SK-N-SH treated with all-trans-retinoic acid at 6 μM for 48 hours (cell line): Measurements from ENCODE around the gene KIF2A.

ENCODE experiments used
- ARNTL ChIP-seq: fragments of 450-650 bp; formaldehyde crosslinking; IDR thresholded peaks from 2 replicates; pipeline ENCODE4 v1.5.0; 2020; ENCODE audit warnings: low read depth, mild to moderate bottlenecking, moderate library complexity, borderline replicate concordance
- TCF4 ChIP-seq: fragments of 250-450 bp; sonication (Bioruptor Pico); IDR thresholded peaks from 2 replicates; pipeline ENCODE4 v1.8.0; 2021; ENCODE audit warnings: mild to moderate bottlenecking, moderate library complexity, borderline replicate concordance
- ZFP3 ChIP-seq: fragments of 250-450 bp; sonication (Bioruptor Pico); IDR thresholded peaks from 2 replicates; pipeline ENCODE4 v1.5.0; 2020; ENCODE audit warnings: mild to moderate bottlenecking, moderate library complexity
- ZFP30 ChIP-seq: fragments of 450-650 bp; formaldehyde crosslinking; IDR thresholded peaks from 2 replicates; pipeline ENCODE4 v1.5.0; 2022; ENCODE audit warnings: mild to moderate bottlenecking, moderate library complexity
- ZNF565 ChIP-seq: fragments of 450-650 bp; formaldehyde crosslinking; conservative IDR thresholded peaks from 2 replicates; pipeline ENCODE4 v1.5.0; 2020; ENCODE audit warnings: low read depth, mild to moderate bottlenecking, moderate library complexity
- TF ChIP-seq, protein P1 (sequence below): fragments of 250-450 bp; sonication (Bioruptor Pico); IDR thresholded peaks from 2 replicates; pipeline ENCODE4 v1.8.0; 2021; ENCODE audit warnings: low read depth, mild to moderate bottlenecking, moderate library complexity, borderline replicate concordance
- TF ChIP-seq, protein P2 (sequence below): fragments of 250-450 bp; sonication (Bioruptor Pico); IDR thresholded peaks from 2 replicates; pipeline ENCODE4 v1.8.0; 2020; ENCODE audit warnings: mild to moderate bottlenecking, moderate library complexity, borderline replicate concordance
- TF ChIP-seq, protein P3 (sequence below): fragments of 250-450 bp; sonication (Bioruptor Pico); IDR thresholded peaks from 2 replicates; pipeline ENCODE4 v1.5.0; 2020; ENCODE audit warnings: mild to moderate bottlenecking, moderate library complexity

DNA sequence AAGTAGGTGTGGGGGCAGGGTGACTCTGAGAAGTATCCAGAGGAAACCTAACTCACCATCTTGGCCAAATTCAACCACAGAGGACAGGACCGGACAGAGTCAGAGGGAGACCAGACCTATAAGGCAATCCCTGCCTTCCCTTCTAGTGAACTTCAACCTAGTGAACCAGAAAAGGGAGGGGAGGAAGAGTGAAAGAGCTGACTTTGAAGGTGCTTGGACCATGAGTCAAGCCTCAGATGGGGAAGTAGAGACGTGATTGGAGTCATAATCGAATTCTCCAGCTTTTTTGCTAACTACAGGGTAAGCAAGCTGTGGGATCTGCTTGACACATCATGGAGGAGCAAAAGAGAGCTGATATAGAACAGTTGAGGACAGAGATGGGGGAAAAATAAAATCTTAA, 18.8 kb upstream of the KIF2A start:
- no peak for TF ChIP-seq ZFP30 (CRISPR knock-in tag)
- TF ChIP-seq, protein P1, sequence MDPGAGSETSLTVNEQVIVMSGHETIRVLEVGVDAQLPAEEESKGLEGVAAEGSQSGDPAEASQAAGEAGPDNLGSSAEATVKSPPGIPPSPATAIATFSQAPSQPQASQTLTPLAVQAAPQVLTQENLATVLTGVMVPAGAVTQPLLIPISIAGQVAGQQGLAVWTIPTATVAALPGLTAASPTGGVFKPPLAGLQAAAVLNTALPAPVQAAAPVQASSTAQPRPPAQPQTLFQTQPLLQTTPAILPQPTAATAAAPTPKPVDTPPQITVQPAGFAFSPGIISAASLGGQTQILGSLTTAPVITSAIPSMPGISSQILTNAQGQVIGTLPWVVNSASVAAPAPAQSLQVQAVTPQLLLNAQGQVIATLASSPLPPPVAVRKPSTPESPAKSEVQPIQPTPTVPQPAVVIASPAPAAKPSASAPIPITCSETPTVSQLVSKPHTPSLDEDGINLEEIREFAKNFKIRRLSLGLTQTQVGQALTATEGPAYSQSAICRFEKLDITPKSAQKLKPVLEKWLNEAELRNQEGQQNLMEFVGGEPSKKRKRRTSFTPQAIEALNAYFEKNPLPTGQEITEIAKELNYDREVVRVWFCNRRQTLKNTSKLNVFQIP (CRISPR knock-in tag) = no peak
- no peak for TF ChIP-seq ZFP3
- TF ChIP-seq, protein P2, sequence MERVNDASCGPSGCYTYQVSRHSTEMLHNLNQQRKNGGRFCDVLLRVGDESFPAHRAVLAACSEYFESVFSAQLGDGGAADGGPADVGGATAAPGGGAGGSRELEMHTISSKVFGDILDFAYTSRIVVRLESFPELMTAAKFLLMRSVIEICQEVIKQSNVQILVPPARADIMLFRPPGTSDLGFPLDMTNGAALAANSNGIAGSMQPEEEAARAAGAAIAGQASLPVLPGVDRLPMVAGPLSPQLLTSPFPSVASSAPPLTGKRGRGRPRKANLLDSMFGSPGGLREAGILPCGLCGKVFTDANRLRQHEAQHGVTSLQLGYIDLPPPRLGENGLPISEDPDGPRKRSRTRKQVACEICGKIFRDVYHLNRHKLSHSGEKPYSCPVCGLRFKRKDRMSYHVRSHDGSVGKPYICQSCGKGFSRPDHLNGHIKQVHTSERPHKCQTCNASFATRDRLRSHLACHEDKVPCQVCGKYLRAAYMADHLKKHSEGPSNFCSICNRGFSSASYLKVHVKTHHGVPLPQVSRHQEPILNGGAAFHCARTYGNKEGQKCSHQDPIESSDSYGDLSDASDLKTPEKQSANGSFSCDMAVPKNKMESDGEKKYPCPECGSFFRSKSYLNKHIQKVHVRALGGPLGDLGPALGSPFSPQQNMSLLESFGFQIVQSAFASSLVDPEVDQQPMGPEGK (CRISPR knock-in tag) = no peak
- TF ChIP-seq TCF4 = no peak
- TF ChIP-seq ARNTL = no peak
- no peak for TF ChIP-seq ZNF565 (CRISPR knock-in tag)
- TF ChIP-seq, protein P3, sequence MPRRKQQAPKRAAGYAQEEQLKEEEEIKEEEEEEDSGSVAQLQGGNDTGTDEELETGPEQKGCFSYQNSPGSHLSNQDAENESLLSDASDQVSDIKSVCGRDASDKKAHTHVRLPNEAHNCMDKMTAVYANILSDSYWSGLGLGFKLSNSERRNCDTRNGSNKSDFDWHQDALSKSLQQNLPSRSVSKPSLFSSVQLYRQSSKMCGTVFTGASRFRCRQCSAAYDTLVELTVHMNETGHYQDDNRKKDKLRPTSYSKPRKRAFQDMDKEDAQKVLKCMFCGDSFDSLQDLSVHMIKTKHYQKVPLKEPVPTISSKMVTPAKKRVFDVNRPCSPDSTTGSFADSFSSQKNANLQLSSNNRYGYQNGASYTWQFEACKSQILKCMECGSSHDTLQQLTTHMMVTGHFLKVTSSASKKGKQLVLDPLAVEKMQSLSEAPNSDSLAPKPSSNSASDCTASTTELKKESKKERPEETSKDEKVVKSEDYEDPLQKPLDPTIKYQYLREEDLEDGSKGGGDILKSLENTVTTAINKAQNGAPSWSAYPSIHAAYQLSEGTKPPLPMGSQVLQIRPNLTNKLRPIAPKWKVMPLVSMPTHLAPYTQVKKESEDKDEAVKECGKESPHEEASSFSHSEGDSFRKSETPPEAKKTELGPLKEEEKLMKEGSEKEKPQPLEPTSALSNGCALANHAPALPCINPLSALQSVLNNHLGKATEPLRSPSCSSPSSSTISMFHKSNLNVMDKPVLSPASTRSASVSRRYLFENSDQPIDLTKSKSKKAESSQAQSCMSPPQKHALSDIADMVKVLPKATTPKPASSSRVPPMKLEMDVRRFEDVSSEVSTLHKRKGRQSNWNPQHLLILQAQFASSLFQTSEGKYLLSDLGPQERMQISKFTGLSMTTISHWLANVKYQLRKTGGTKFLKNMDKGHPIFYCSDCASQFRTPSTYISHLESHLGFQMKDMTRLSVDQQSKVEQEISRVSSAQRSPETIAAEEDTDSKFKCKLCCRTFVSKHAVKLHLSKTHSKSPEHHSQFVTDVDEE (CRISPR knock-in tag) = no peak
